ENCODE data around the gene CLCN5.

DNA sequence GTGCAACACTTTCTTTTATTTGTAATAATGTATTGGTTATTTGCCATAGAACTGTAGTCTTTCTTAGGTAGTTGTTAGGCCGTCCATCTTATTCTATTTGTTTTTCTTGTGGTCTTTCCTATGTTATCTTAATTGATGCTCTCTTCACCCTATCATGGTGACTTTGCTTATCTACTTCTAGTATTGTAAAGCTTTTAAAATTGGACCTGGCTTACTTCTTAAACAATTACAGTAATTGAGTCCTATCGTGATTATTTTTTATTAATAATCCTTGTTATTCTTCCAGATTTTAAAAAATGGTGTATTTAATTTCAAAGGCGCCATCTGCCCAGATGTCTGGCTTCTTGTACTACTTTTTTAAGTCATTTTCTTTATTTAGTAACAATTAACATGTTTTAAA is 63.7 kb downstream of the CLCN5 start:
- TF ChIP-seq, protein P1, sequence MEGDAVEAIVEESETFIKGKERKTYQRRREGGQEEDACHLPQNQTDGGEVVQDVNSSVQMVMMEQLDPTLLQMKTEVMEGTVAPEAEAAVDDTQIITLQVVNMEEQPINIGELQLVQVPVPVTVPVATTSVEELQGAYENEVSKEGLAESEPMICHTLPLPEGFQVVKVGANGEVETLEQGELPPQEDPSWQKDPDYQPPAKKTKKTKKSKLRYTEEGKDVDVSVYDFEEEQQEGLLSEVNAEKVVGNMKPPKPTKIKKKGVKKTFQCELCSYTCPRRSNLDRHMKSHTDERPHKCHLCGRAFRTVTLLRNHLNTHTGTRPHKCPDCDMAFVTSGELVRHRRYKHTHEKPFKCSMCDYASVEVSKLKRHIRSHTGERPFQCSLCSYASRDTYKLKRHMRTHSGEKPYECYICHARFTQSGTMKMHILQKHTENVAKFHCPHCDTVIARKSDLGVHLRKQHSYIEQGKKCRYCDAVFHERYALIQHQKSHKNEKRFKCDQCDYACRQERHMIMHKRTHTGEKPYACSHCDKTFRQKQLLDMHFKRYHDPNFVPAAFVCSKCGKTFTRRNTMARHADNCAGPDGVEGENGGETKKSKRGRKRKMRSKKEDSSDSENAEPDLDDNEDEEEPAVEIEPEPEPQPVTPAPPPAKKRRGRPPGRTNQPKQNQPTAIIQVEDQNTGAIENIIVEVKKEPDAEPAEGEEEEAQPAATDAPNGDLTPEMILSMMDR (IDR thresholded peaks at IDR 0.05), result no peak
- no peak for TF ChIP-seq POLR2A (IDR thresholded peaks at IDR 0.05)
